Measurements from ENCODE around the gene CABP2. TPM values are rescaled to one million over a fixed set of nuclear protein-coding genes. Genes with fewer than 3 reads are reported as not detected.

CABP2 gene
- total RNA-seq, 4 donors from 2014 or later: not detected

DNA sequence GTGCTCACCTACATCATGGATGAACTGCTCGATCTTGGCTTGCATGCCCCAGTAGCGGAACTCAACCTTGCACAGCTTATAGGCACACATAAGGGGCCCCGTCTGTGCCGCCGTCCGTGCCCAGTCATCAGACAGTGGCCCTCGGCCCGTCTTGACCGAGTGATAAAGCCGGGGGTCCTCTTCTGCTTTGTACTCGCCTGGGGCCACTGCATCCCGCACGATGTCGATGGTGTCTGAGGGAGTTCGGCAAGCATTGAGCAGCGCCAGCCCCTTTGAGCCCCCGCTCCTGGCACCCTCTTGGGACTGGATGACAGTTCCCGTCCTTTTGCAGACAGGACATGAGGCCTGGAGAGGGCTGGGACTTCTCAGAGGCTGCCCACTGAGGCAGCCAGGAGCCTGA lies 21.4 kb downstream of the CABP2 start:
- H3K27me3 ChIP-seq: no peaks in the 10 kb centered on the region
- no peaks in the 10 kb centered on the region for H3K9me3 ChIP-seq
- H3K27ac ChIP-seq: no peak overlapping the region
- no peak overlapping the region for H3K4me3 ChIP-seq
- intact Hi-C loops (cut with DNase I; ENCODE audit: low total_unique reads) (no loop called here), in situ Hi-C loops (cut with MboI; ENCODE audit: low pct_ligation_motif_present in 1 of 4, low pct_unique_long_range_greater_than_20kb in 1 of 4, low sequenced_read_pairs in 3 of 4) (no loop called here)
- TF ChIP-seq POLR2AphosphoS5 (IDR thresholded peaks at IDR 0.05) (no peak), EP300 (IDR thresholded peaks at IDR 0.05; ENCODE audit: low read depth) (no peak), POLR2A (IDR thresholded peaks at IDR 0.05) (no peak), CTCF (IDR thresholded peaks at IDR 0.05) (no peak)
- WGBS, 2 donors (ENCODE audit: low coverage in 1 of 2): 97% methylated on average over 17 of the region's 18 CpGs; no CpG with 5 or more reads in 1 of the 2 donors
- H3K4me1 ChIP-seq: peaks cover 20 to 36% (median 26%) of the 10 kb centered on the region in 4 donors
- DNase-seq: no peak
- H3K36me3 ChIP-seq: no peaks in the 10 kb centered on the region

- DNase-seq: no peak
- intact Hi-C loops (cut with DNase I; ENCODE audit: low total_unique reads): no loop called here
- WGBS, 2 donors (ENCODE audit: low coverage in 1 of 2): 93 to 95% methylated on average over 5 to 9 of the region's 9 CpGs
- no peak for TF ChIP-seq EP300 (IDR thresholded peaks at IDR 0.05; ENCODE audit: low read depth)
- TF ChIP-seq POLR2A (IDR thresholded peaks at IDR 0.05): no peak
- no peak for TF ChIP-seq POLR2AphosphoS5 (IDR thresholded peaks at IDR 0.05)
- no peak for TF ChIP-seq CTCF (IDR thresholded peaks at IDR 0.05)
- Histone ChIP-seq H3K36me3 (no peaks in the 10 kb centered on the region), H3K27ac (no peak overlapping the region), H3K4me1 (peaks cover 13 to 28% (median 18%) of the 10 kb centered on the region in 4 donors), H3K27me3 (no peaks in the 10 kb centered on the region), H3K9me3 (no peaks in the 10 kb centered on the region), H3K4me3 (no peak overlapping the region)
- in situ Hi-C loops (cut with MboI; ENCODE audit: low pct_ligation_motif_present in 1 of 4, low pct_unique_long_range_greater_than_20kb in 1 of 4, low sequenced_read_pairs in 3 of 4): no loop called here
Measured at GRCh38 chr11:67500831-67501715, 22.2 kb downstream of the CABP2 start.

DNA sequence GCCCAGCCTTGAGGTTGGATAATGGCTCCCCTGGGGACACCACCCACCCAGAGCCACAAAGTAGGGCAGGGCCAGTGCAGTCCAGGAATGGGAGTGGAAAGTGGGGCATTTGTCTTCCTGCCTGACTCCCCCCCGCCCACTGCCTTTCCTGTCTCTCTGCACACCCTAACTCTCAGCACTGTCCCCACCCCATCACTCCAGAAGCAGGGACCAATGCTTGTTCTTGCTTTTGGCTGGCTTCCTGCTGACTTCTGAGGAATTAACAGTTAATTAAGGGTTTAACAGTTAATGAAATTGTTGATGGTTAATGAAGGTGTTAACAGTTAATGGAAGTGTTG lies 22.8 kb downstream of the CABP2 start:
- Histone ChIP-seq H3K27ac (no peak overlapping the region), H3K4me3 (no peak overlapping the region), H3K9me3 (no peaks in the 10 kb centered on the region), H3K27me3 (no peaks in the 10 kb centered on the region), H3K36me3 (no peaks in the 10 kb centered on the region), H3K4me1 (peaks cover 8 to 22% (median 13%) of the 10 kb centered on the region in 4 donors)
- DNase-seq: no peak
- TF ChIP-seq CTCF (IDR thresholded peaks at IDR 0.05): no peak
- TF ChIP-seq EP300 (IDR thresholded peaks at IDR 0.05; ENCODE audit: low read depth): no peak
- no peak for TF ChIP-seq POLR2A (IDR thresholded peaks at IDR 0.05)
- no peak for TF ChIP-seq POLR2AphosphoS5 (IDR thresholded peaks at IDR 0.05)
- intact Hi-C loops (cut with DNase I; ENCODE audit: low total_unique reads) (no loop called here), in situ Hi-C loops (cut with MboI; ENCODE audit: low pct_ligation_motif_present in 1 of 4, low pct_unique_long_range_greater_than_20kb in 1 of 4, low sequenced_read_pairs in 3 of 4) (no loop called here)
- 87% methylated on average over 1 of the region's 1 CpG; no CpG with 5 or more reads in 1 of the 2 donors for WGBS, 2 donors (ENCODE audit: low coverage in 1 of 2)

DNA sequence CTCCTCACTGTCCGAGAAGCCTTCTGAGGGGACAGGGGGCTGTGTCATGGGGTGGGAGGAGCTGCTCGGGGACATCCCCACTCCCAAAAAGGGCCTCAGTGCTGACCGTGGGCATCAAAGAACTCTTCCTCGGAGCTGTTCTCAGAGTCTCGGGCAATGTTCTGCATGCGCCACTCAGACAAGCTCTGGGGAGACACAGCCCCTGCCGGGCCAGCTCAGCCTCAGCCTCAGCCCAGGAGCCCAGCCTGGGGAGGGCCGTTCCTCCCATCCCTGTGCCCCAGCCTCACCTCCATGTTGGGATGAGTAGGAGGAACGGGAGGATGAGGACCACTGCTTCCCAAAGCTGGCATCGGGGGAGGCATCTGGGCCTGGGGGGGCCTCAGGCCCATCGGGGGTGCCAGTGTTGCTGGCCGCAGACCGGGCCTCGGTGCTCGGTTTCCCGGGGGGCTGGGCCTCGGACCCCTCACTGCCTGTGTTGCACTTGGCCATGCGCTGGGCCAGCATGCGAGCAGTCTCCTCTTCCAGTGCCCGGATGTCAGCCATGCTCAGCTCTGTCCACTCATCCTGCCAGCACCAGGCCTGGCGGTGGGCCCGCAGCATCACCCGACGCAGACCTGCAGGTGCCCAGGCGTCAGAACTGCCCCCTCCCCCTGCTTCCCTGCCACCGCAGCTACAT lies 23.3 kb downstream of the CABP2 start:
- 95% methylated on average over 14 of the region's 26 CpGs; no CpG with 5 or more reads in 1 of the 2 donors for WGBS, 2 donors (ENCODE audit: low coverage in 1 of 2)
- Histone ChIP-seq H3K27ac (no peak overlapping the region), H3K9me3 (no peaks in the 10 kb centered on the region), H3K4me3 (no peak overlapping the region), H3K4me1 (peaks cover 6 to 17% (median 10%) of the 10 kb centered on the region in 4 donors), H3K36me3 (no peaks in the 10 kb centered on the region), H3K27me3 (no peaks in the 10 kb centered on the region)
- intact Hi-C loops (cut with DNase I; ENCODE audit: low total_unique reads) (no loop called here), in situ Hi-C loops (cut with MboI; ENCODE audit: low pct_ligation_motif_present in 1 of 4, low pct_unique_long_range_greater_than_20kb in 1 of 4, low sequenced_read_pairs in 3 of 4) (no loop called here)
- TF ChIP-seq EP300 (IDR thresholded peaks at IDR 0.05; ENCODE audit: low read depth): no peak
- TF ChIP-seq CTCF (IDR thresholded peaks at IDR 0.05): no peak
- TF ChIP-seq POLR2A (IDR thresholded peaks at IDR 0.05): no peak
- no peak for TF ChIP-seq POLR2AphosphoS5 (IDR thresholded peaks at IDR 0.05)
- no peak for DNase-seq

Measured in transverse colon (tissue), 4 donors.